GM12878 (cell line): Measurements from ENCODE around the gene LMF1. TPM values are rescaled to one million over a fixed set of nuclear protein-coding genes. Genes with fewer than 3 reads are reported as not detected.

ENCODE experiments used
- ATAC-seq: fragments of 200-7000 bp; cut with Tn5 transposase; 3 replicates; pipeline ENCODE4 v1.9.1; 2020; ENCODE audit warnings: mild to moderate bottlenecking, moderate library complexity
- BruUV-seq: library from RNA; stranded (reverse); fragments of 400-500 nt; replicated peaks from 2 replicates; lab custom pipeline; 2021; lab: Mats Ljungman, UMichigan
- CTCF ChIA-PET: fragments of 300-600 bp; sonication (Branson Sonifier 250); formaldehyde crosslinking; extraction: SDS; loops from one replicate; lab custom pipeline; 2021; ENCODE audit warnings: inconsistent platforms; lab: Yijun Ruan, JAX
- POLR2A ChIA-PET: fragments of 350-600 bp; formaldehyde crosslinking; extraction: SDS; loops from one replicate; lab custom pipeline; 2021; ENCODE audit warnings: inconsistent platforms; lab: Charles Lee
- RAD21 ChIA-PET: fragments of 300-600 bp; sonication (Branson Sonifier 250); formaldehyde crosslinking; loops from one replicate; lab custom pipeline; 2023; ENCODE audit warnings: antibody characterized with exemption; ENCODE audit not compliant: unreplicated experiment; lab: Charles Lee
- SMC1A ChIA-PET: fragments of 300-600 bp; sonication (Branson Sonifier 250); formaldehyde crosslinking; loops from one replicate; lab custom pipeline; 2023; ENCODE audit not compliant: unreplicated experiment, uncharacterized antibody; lab: Charles Lee
- DNase-seq: peaks from one replicate; pipeline ENCODE4 v3.0.0-alpha.2; 2011; ENCODE audit warnings: low read depth, low spot score
- FAIRE-seq: peaks from 3 replicates; lab custom pipeline; 2011; peaks lifted over from hg19 to GRCh38; lab: Jason Lieb, UNC
- H2AFZ ChIP-seq: 2 replicates; pipeline ENCODE4 v1.6.0; 2011; ENCODE audit warnings: low read depth, low read length, control low read depth; ENCODE audit not compliant: control insufficient read depth
- H3K27ac ChIP-seq: 2 replicates; pipeline ENCODE4 v1.5.1; 2011; ENCODE audit warnings: control low read depth; ENCODE audit not compliant: control insufficient read depth, insufficient read depth
- H3K27me3 ChIP-seq, 2 experiments: replicated peaks in 1 of 2; 2 replicates each; pipeline versions ENCODE4 v1.6.0 to v1.6.1; 2011; ENCODE audit warnings: low read length in 1 of 2; ENCODE audit not compliant: control insufficient read depth in 2 of 2, insufficient read depth in 2 of 2
- H3K36me3 ChIP-seq, 2 experiments: 2 replicates each; pipeline ENCODE4 v1.5.1; 2011; ENCODE audit warnings: low read length in 1 of 2; ENCODE audit not compliant: control insufficient read depth in 2 of 2, insufficient read depth in 2 of 2
- H3K4me1 ChIP-seq: 2 replicates; pipeline ENCODE4 v1.6.1; 2011; ENCODE audit warnings: mild to moderate bottlenecking, low read length, moderate library complexity, mixed read lengths; ENCODE audit not compliant: control insufficient read depth, insufficient read depth
- H3K4me2 ChIP-seq: 2 replicates; pipeline ENCODE4 v1.6.0; 2011; ENCODE audit warnings: control low read depth; ENCODE audit not compliant: control insufficient read depth, insufficient read depth
- H3K4me3 ChIP-seq: fragments of 200-600 bp; sonication (generic); 2 replicates; pipeline ENCODE4 v1.5.1; 2016
- H3K79me2 ChIP-seq: 2 replicates; pipeline ENCODE4 v1.6.0; 2011; ENCODE audit warnings: low read length; ENCODE audit not compliant: control insufficient read depth, insufficient read depth
- H3K9ac ChIP-seq: 2 replicates; pipeline ENCODE4 v1.8.0; 2011; ENCODE audit warnings: low read length, control low read depth, mixed read lengths; ENCODE audit not compliant: control insufficient read depth, insufficient read depth
- H3K9me3 ChIP-seq: replicated peaks from 3 replicates; pipeline ENCODE4 v1.5.1; 2011; ENCODE audit warnings: mild to moderate bottlenecking, low read length; ENCODE audit not compliant: control insufficient read depth, insufficient read depth
- H4K20me1 ChIP-seq: 2 replicates; pipeline ENCODE4 v1.6.0; 2011; ENCODE audit not compliant: control insufficient read depth, insufficient read depth
- BCL11A ChIP-seq: IDR thresholded peaks from 2 replicates; pipeline ENCODE4 v1.6.1; 2011; ENCODE audit warnings: low read depth, low read length
- GABPA ChIP-seq: IDR thresholded peaks from 2 replicates; pipeline ENCODE4 v1.6.1; 2014; ENCODE audit warnings: antibody characterized with exemption, low read depth, mild to moderate bottlenecking, inconsistent platforms
- MEF2B ChIP-seq: fragments of 450-650 bp; IDR thresholded peaks from 2 replicates; pipeline ENCODE4 v1.6.1; 2018; ENCODE audit warnings: mild to moderate bottlenecking, moderate library complexity; ENCODE audit not compliant: partially characterized antibody, poor library complexity, severe bottlenecking
- RAD51 ChIP-seq: fragments of 450-650 bp; IDR thresholded peaks from 2 replicates; pipeline ENCODE4 v1.6.1; 2016; ENCODE audit warnings: moderate library complexity, mild to moderate bottlenecking, inconsistent platforms
- SP1 ChIP-seq: IDR thresholded peaks from one replicate; pipeline ENCODE4 v1.6.1; 2011; ENCODE audit warnings: low read depth, low read length
- WGBS: methylation state at CpG from one replicate; pipeline ENCODE4 v1.1.6; 2016; ENCODE audit warnings: low lambda C conversion rate; ENCODE audit not compliant: insufficient replicate concordance, insufficient coverage; ENCODE audit errors: missing lambda C conversion rate; 5-methylcytosine and 5-hydroxymethylcytosine counted together
- in situ Hi-C: fragments of 300-500 bp; cut with MboI; formaldehyde crosslinking; loops from 9 replicates; pipeline ENCODE4 v1.14.3; 2018; ENCODE audit warnings: mixed read lengths
- intact Hi-C: fragments of 100-400 bp; cut with micrococcal nuclease; formaldehyde crosslinking; loops from one replicate; pipeline ENCODE4 v1.14.2; 2022; ENCODE audit not compliant: unreplicated experiment
- polyA plus RNA-seq, 11 experiments: library from polyadenylated mRNA; depleted of rRNA in 4 of 11; unstranded in 6 of 11; stranded (reverse) in 5 of 11; fragments of >200 nt; fragmentation: Nextera tagmentation in 4 of 11; fragmentation: Illumina TruSeq in 1 of 11; extraction: Ambion mirVana in 4 of 11; extraction: Trizol in 1 of 11; gene quantifications; 1 replicate in 1 of 11; 2 replicates in 10 of 11; pipeline versions ENCODE4 v1.2.1 to v1.2.3, GENCODE V29; 2011 to 2016; ENCODE audit warnings: inconsistent platforms in 2 of 11, missing spikeins in 2 of 11, low read depth in 1 of 11
- total RNA-seq, 4 experiments: library from RNA; depleted of rRNA in 3 of 4; stranded (reverse); fragments of >200 nt in 3 of 4; fragmentation: Illumina TruSeq in 1 of 4; extraction: Trizol in 1 of 4; gene quantifications; 2 replicates each; pipeline versions ENCODE4 v1.2.1 to v1.2.3, GENCODE V29; 2013 to 2021
- TF ChIP-seq, protein P1 (sequence below): fragments of 450-650 bp; IDR thresholded peaks from 2 replicates; pipeline ENCODE4 v1.6.1; 2016; ENCODE audit warnings: mild to moderate bottlenecking
- TF ChIP-seq, protein P2 (sequence below): fragments of 450-650 bp; IDR thresholded peaks from 2 replicates; pipeline ENCODE4 v1.6.1; 2016; ENCODE audit warnings: mild to moderate bottlenecking, moderate library complexity, borderline replicate concordance

LMF1 gene
- total and polyA plus RNA-seq, 10 of the 15 experiments (the other 5 are each of a cell fraction or from before 2014, with no cell fraction given): 0.18 to 3.2 (median 1.4) TPM; not detected in 1

DNA sequence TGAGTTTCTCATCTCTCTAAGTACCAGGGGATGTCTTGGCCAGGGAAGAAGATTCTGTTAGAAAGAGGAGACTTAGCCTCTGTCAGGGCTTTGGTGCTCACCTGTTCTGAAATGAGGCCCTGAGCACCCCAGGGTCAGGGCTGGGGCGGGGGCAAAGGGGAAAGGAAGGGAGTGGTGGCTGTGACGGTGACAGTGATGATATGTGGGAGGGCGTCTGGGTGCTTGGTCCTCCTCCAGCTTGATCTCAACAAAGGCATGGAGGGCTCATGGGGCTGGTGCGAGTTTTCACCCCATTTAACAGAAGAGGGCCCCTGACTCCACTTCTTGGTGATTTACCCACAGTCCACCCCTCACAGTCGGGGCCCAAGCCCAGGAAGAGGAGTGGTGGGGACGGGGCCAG lies 25.9 kb upstream of the LMF1 start:
- Histone ChIP-seq H2AFZ (no peak overlapping the region), H3K4me3 (no peak overlapping the region), H3K9me3 (no peaks in the 10 kb centered on the region), H3K27me3 (peaks cover 0 to 3% of the 10 kb centered on the region in 2 experiments; a peak in 2 of 4 replicates), H3K79me2 (no peaks in the 10 kb centered on the region), H3K4me2 (no peak overlapping the region), H4K20me1 (no peaks in the 10 kb centered on the region), H3K36me3 (no peaks in the 10 kb centered on the region), H3K27ac (no peak overlapping the region), H3K4me1 (no peaks in the 10 kb centered on the region), H3K9ac (no peak overlapping the region)
- RAD21 ChIA-PET: no interaction called here
- DNase-seq (no peak), ATAC-seq (no peak), FAIRE-seq (no peak)
- intact Hi-C loops: no loop called here
- 0% methylated on average over 6 of the region's 6 CpGs for WGBS
- TF ChIP-seq MEF2B (no peak), SP1 (no peak), BCL11A (no peak), RAD51 (no peak), GABPA (no peak)
- TF ChIP-seq, protein P1, sequence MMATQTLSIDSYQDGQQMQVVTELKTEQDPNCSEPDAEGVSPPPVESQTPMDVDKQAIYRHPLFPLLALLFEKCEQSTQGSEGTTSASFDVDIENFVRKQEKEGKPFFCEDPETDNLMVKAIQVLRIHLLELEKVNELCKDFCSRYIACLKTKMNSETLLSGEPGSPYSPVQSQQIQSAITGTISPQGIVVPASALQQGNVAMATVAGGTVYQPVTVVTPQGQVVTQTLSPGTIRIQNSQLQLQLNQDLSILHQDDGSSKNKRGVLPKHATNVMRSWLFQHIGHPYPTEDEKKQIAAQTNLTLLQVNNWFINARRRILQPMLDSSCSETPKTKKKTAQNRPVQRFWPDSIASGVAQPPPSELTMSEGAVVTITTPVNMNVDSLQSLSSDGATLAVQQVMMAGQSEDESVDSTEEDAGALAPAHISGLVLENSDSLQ: no peak
- TF ChIP-seq, protein P2, sequence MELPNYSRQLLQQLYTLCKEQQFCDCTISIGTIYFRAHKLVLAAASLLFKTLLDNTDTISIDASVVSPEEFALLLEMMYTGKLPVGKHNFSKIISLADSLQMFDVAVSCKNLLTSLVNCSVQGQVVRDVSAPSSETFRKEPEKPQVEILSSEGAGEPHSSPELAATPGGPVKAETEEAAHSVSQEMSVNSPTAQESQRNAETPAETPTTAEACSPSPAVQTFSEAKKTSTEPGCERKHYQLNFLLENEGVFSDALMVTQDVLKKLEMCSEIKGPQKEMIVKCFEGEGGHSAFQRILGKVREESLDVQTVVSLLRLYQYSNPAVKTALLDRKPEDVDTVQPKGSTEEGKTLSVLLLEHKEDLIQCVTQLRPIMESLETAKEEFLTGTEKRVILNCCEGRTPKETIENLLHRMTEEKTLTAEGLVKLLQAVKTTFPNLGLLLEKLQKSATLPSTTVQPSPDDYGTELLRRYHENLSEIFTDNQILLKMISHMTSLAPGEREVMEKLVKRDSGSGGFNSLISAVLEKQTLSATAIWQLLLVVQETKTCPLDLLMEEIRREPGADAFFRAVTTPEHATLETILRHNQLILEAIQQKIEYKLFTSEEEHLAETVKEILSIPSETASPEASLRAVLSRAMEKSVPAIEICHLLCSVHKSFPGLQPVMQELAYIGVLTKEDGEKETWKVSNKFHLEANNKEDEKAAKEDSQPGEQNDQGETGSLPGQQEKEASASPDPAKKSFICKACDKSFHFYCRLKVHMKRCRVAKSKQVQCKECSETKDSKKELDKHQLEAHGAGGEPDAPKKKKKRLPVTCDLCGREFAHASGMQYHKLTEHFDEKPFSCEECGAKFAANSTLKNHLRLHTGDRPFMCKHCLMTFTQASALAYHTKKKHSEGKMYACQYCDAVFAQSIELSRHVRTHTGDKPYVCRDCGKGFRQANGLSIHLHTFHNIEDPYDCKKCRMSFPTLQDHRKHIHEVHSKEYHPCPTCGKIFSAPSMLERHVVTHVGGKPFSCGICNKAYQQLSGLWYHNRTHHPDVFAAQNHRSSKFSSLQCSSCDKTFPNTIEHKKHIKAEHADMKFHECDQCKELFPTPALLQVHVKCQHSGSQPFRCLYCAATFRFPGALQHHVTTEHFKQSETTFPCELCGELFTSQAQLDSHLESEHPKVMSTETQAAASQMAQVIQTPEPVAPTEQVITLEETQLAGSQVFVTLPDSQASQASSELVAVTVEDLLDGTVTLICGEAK: no peak
- SMC1A ChIA-PET: no interaction called here
- POLR2A ChIA-PET: no interaction called here
- CTCF ChIA-PET: no interaction called here
- in situ Hi-C loops: no loop called here
- no TSS peak for BruUV-seq
